Thoracic aorta (tissue), 2 donors: Measurements from ENCODE around the gene CEP112. TPM values are rescaled to one million over a fixed set of nuclear protein-coding genes. Genes with fewer than 3 reads are reported as not detected.

Source experiments
- ATAC-seq: fragments of 150-250 bp; one replicate; pipeline ENCODE4 v1.8.0; 2017; ENCODE audit warnings: low read depth; ENCODE audit not compliant: insufficient number of reproducible peaks, low FRiP score
- DNase-seq: peaks from one replicate; pipeline ENCODE4 v3.0.0-alpha.2; 2020; ENCODE audit warnings: low spot score
- H3K27ac ChIP-seq, 2 donors: fragments of 200-600 bp; sonication (generic); 1 replicate in 1 of 2; 2 replicates in 1 of 2; pipeline ENCODE4 v1.5.1; 2016; ENCODE audit warnings: mild to moderate bottlenecking in 2 of 2, moderate library complexity in 2 of 2
- H3K27me3 ChIP-seq: fragments of 200-600 bp; sonication (generic); replicated peaks from 2 replicates; pipeline ENCODE4 v1.6.0; 2016; ENCODE audit warnings: mild to moderate bottlenecking; ENCODE audit not compliant: insufficient read depth
- H3K36me3 ChIP-seq: fragments of 200-600 bp; sonication (generic); one replicate; pipeline ENCODE4 v1.5.1; 2016
- H3K4me1 ChIP-seq, 2 donors: fragments of 200-600 bp; sonication (generic); 1 replicate in 1 of 2; 2 replicates in 1 of 2; pipeline versions ENCODE4 v1.5.1 to v1.6.0; 2016; ENCODE audit warnings: low read depth in 2 of 2, mild to moderate bottlenecking in 1 of 2; ENCODE audit not compliant: control insufficient read depth in 1 of 2
- H3K4me3 ChIP-seq: fragments of 200-600 bp; sonication (generic); 2 replicates; pipeline ENCODE4 v1.5.1; 2016; ENCODE audit warnings: mild to moderate bottlenecking
- H3K9me3 ChIP-seq: fragments of 200-600 bp; sonication (generic); 2 replicates; pipeline ENCODE4 v1.5.1; 2016
- total RNA-seq, 2 donors: library from RNA; depleted of rRNA; stranded (reverse); fragments of >200 nt; gene quantifications; one replicate each; pipeline versions ENCODE4 v1.1.0 to v1.2.3, GENCODE V29; 2016
- TF ChIP-seq, protein P1 (sequence below): fragments of 200-600 bp; sonication (generic); IDR thresholded peaks from one replicate; pipeline ENCODE4 v1.5.1; 2019; ENCODE audit warnings: antibody characterized with exemption

The CEP112 gene
- total RNA-seq, 2 donors from 2014 or later: 13.4 to 19.0 TPM

- H3K4me3 ChIP-seq: no peak overlapping the region
Measured at GRCh38 chr17:65941356-65941899, 250.5 kb downstream of the CEP112 start.

GRCh38 chr17:65936013-65936412 is 255.9 kb downstream of the CEP112 start:
- TF ChIP-seq, protein P1, sequence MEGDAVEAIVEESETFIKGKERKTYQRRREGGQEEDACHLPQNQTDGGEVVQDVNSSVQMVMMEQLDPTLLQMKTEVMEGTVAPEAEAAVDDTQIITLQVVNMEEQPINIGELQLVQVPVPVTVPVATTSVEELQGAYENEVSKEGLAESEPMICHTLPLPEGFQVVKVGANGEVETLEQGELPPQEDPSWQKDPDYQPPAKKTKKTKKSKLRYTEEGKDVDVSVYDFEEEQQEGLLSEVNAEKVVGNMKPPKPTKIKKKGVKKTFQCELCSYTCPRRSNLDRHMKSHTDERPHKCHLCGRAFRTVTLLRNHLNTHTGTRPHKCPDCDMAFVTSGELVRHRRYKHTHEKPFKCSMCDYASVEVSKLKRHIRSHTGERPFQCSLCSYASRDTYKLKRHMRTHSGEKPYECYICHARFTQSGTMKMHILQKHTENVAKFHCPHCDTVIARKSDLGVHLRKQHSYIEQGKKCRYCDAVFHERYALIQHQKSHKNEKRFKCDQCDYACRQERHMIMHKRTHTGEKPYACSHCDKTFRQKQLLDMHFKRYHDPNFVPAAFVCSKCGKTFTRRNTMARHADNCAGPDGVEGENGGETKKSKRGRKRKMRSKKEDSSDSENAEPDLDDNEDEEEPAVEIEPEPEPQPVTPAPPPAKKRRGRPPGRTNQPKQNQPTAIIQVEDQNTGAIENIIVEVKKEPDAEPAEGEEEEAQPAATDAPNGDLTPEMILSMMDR: no peak

More at GRCh38 chr17:65941356-65941899, 250.5 kb downstream of the CEP112 start:
- TF ChIP-seq, protein P1: no peak
- H3K36me3 ChIP-seq: no peaks in the 10 kb centered on the region
- no peaks in the 10 kb centered on the region for H3K27me3 ChIP-seq
- no peak overlapping the region for H3K27ac ChIP-seq
- ATAC-seq: no peak
- no peaks in the 10 kb centered on the region for H3K9me3 ChIP-seq
- no peaks in the 10 kb centered on the region for H3K4me1 ChIP-seq
- DNase-seq: no peak

DNA sequence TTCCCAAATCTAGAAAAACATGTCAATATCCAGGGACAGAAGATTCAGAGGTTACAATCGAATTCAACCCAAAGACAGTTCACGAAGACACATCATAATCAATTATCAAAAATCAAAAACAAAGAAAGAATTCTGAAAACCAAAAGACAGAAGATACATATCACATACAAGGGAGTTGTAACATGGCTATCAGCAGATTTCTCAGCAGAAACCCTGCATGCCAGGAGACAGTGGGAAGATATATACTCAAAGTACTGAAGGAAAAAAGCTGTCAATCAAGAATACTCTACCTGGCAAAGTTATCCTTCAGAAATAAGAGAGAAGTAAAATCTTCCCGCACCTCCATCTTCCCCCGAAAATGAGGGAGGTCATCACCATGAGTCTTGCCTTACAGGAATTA is 258.6 kb downstream of the CEP112 start:
- Histone ChIP-seq H3K27me3 (no peaks in the 10 kb centered on the region), H3K4me3 (no peak overlapping the region), H3K36me3 (no peaks in the 10 kb centered on the region), H3K4me1 (no peaks in the 10 kb centered on the region), H3K9me3 (no peaks in the 10 kb centered on the region), H3K27ac (no peak overlapping the region)
- DNase-seq: no peak
- no peak for ATAC-seq
- TF ChIP-seq, protein P1: no peak

More at GRCh38 chr17:65936013-65936412, 255.9 kb downstream of the CEP112 start:
- Histone ChIP-seq H3K27ac (no peak overlapping the region), H3K27me3 (no peaks in the 10 kb centered on the region), H3K9me3 (no peaks in the 10 kb centered on the region), H3K4me3 (no peak overlapping the region), H3K4me1 (no peaks in the 10 kb centered on the region), H3K36me3 (no peaks in the 10 kb centered on the region)
- DNase-seq (no peak), ATAC-seq (no peak)

GRCh38 chr17:65931246-65932149 is 260.4 kb downstream of the CEP112 start:
- DNase-seq (no peak), ATAC-seq (no peak)
- Histone ChIP-seq H3K4me3 (no peak overlapping the region), H3K4me1 (no peaks in the 10 kb centered on the region), H3K27me3 (no peaks in the 10 kb centered on the region), H3K27ac (no peak overlapping the region), H3K36me3 (no peaks in the 10 kb centered on the region), H3K9me3 (no peaks in the 10 kb centered on the region)
- TF ChIP-seq, protein P1: no peak

DNA sequence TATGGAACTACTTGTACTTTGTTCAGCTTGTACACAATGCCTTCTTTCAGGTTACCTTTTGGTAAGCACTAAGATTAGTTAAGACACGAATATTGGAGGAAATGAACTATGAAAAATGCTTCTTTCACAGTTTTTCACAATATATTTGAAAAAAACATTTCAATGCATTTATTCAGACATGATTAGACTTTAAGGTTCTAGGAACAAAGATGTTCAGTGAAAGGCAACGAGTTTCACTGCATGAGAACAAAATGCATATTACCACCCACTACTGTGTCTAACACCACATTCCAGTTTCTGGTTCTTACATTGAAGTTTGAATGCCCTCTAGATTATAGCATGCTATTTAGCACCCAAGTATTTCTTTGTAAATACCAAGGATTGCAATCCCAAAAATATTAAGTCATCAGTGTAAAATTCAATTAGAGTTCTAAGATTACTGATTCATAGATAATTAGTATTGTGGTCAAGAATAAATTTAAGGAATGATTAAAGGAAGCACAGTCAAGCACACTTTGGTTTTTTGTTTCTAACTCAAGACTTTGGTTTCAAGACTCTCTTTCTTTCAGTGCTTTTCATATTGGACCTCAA is 261.7 kb downstream of the CEP112 start:
- no peaks in the 10 kb centered on the region for H3K36me3 ChIP-seq
- TF ChIP-seq, protein P1: no peak
- no peak for ATAC-seq
- H3K9me3 ChIP-seq: no peaks in the 10 kb centered on the region
- H3K27ac ChIP-seq: no peak overlapping the region
- DNase-seq: no peak
- H3K4me1 ChIP-seq: peaks cover 0 to 5% of the 10 kb centered on the region in 2 donors
- no peaks in the 10 kb centered on the region for H3K27me3 ChIP-seq
- no peak overlapping the region for H3K4me3 ChIP-seq
